IPS-20b (cell line): ENCODE results near the gene ZMAT5.
"Not testable (repeated sequence)": the region's sequence is repeated elsewhere in the genome, so short reads cannot be mapped to it uniquely, and the experiment has no call there.

Source experiments
- H3K27ac ChIP-seq: one replicate; pipeline ENCODE4 v1.5.1; 2013; ENCODE audit warnings: low read length
- H3K27me3 ChIP-seq: 2 replicates; pipeline ENCODE4 v1.6.1; 2013; ENCODE audit warnings: mild to moderate bottlenecking, low read length, inconsistent platforms; ENCODE audit not compliant: insufficient read depth
- H3K36me3 ChIP-seq: 2 replicates; pipeline ENCODE4 v1.6.1; 2013; ENCODE audit warnings: low read depth, mild to moderate bottlenecking, inconsistent platforms, low read length, moderate library complexity; ENCODE audit not compliant: insufficient read depth
- H3K4me1 ChIP-seq: 2 replicates; pipeline ENCODE4 v1.6.1; 2013; ENCODE audit warnings: mild to moderate bottlenecking, control low read depth, inconsistent platforms, low read length, moderate library complexity; ENCODE audit not compliant: insufficient read depth
- H3K4me3 ChIP-seq: 2 replicates; pipeline ENCODE4 v1.5.1; 2013; ENCODE audit warnings: mild to moderate bottlenecking, low read length, inconsistent platforms
- H3K9ac ChIP-seq: 2 replicates; pipeline ENCODE4 v1.6.1; 2013; ENCODE audit warnings: low read depth, mild to moderate bottlenecking, inconsistent platforms, low read length, moderate library complexity
- H3K9me3 ChIP-seq: 2 replicates; pipeline ENCODE4 v1.6.1; 2013; ENCODE audit warnings: mild to moderate bottlenecking, low read depth, low read length, inconsistent platforms; ENCODE audit not compliant: insufficient read depth

Gene ZMAT5

GRCh38 chr22:29765905-29766631, 739 bp downstream of the ZMAT5 start:
- H3K36me3 ChIP-seq, result peaks cover 16% of the 10 kb centered on the region
- H3K4me1 ChIP-seq, result peaks cover 5% of the 10 kb centered on the region; the same call in 1 of the 2 replicates
- H3K9ac ChIP-seq, result peak overlapping the region; percentile 94
- H3K27ac ChIP-seq, result peak overlapping the region; percentile 22
- peak overlapping the region; percentile 92 for H3K4me3 ChIP-seq
- no peaks in the 10 kb centered on the region for H3K9me3 ChIP-seq
- H3K27me3 ChIP-seq, result no peaks in the 10 kb centered on the region

GRCh38 chr22:29762263-29762662, 4.5 kb downstream of the ZMAT5 start:
- Histone ChIP-seq H3K9me3 (no peaks in the 10 kb centered on the region), H3K4me1 (no peaks in the 10 kb centered on the region), H3K4me3 (no peak overlapping the region), H3K27me3 (no peaks in the 10 kb centered on the region), H3K9ac (no peak overlapping the region), H3K27ac (no peak overlapping the region), H3K36me3 (no peaks in the 10 kb centered on the region)

DNA sequence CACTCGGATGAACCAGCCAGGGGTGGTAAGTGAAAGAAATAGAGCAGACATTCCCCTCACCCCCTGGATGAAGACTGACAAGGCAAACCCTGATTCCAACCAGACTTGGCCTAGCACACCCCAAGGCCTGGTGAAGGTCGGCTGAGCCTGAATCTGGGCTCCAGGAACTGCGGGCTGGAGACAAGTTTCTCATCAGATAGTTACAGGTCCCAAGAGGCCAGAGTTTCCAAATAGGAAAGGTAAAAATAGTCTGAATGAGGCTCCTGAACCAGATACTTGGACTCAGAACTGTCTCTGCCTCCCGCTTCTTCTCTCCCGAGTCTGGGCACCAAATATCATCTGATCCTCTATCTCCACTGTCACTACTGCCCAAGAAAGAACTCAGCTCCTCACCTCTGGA, 7.8 kb downstream of the ZMAT5 start:
- no peak overlapping the region for H3K4me3 ChIP-seq
- H3K4me1 ChIP-seq, result no peaks in the 10 kb centered on the region
- no peak overlapping the region for H3K9ac ChIP-seq
- no peaks in the 10 kb centered on the region for H3K9me3 ChIP-seq
- no peaks in the 10 kb centered on the region for H3K27me3 ChIP-seq
- H3K27ac ChIP-seq, result no peak overlapping the region
- H3K36me3 ChIP-seq, result no peaks in the 10 kb centered on the region

DNA sequence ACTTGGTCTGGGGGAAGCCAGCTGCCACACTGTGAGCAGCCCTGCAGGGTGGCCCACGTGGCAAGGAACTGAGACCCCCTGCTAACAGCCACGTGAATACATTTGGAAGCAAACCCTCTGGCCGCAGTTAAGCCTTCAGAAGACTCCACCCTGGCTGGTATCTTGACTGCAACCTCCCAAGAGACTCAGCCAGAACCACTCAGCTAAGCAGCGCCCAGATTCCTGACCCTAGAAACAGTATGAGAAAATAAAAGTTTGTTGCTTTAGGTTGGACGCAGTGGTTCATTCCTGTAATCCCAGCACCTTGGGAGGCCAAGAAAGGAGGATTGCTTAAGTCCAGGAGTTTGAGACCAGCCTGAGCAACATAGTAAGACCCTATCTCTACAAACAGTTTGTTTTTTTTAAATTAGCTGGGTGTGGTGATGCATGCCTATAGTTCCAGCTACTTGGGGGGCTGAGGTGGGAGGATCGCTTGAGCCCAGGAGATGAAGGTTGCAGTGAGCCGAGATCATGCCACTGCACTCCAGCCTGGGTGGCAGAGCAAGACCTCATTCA, 8.7 kb downstream of the ZMAT5 start:
- no peaks in the 10 kb centered on the region for H3K27me3 ChIP-seq
- no peak overlapping the region for H3K27ac ChIP-seq
- no peaks in the 10 kb centered on the region for H3K9me3 ChIP-seq
- no peaks in the 10 kb centered on the region for H3K4me1 ChIP-seq
- no peaks in the 10 kb centered on the region for H3K36me3 ChIP-seq
- no peak overlapping the region for H3K9ac ChIP-seq
- no peak overlapping the region for H3K4me3 ChIP-seq

- Histone ChIP-seq H3K27ac (no peak overlapping the region), H3K9ac (no peak overlapping the region), H3K4me1 (no peaks in the 10 kb centered on the region), H3K9me3 (no peaks in the 10 kb centered on the region), H3K4me3 (no peak overlapping the region), H3K27me3 (no peaks in the 10 kb centered on the region), H3K36me3 (no peaks in the 10 kb centered on the region)
These were observed 9.7 kb downstream of the ZMAT5 start for GRCh38 chr22:29757096-29757495.

DNA sequence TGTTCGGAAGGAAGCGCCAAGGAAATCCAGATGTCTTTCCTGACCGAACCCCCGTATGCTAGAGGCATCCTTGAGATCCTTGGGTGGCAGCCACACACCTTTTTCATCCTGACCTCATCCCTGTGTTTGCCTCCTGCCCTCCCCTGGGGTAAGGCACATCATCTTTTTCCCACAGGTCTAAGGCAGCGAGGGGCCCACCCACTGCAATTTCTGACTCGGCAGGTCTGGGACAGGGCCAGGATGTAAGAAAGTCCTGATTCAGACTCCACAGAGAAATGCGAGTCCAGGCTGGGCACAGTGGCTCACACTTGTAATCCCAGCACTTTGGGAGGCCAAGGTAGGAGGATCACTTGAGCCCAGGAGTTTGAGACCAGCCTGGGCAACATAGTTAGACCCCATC, 10.5 kb downstream of the ZMAT5 start:
- Histone ChIP-seq H3K9ac (no peak overlapping the region), H3K27ac (no peak overlapping the region), H3K36me3 (no peaks in the 10 kb centered on the region), H3K27me3 (no peaks in the 10 kb centered on the region), H3K9me3 (no peaks in the 10 kb centered on the region), H3K4me1 (no peaks in the 10 kb centered on the region), H3K4me3 (no peak overlapping the region)

DNA sequence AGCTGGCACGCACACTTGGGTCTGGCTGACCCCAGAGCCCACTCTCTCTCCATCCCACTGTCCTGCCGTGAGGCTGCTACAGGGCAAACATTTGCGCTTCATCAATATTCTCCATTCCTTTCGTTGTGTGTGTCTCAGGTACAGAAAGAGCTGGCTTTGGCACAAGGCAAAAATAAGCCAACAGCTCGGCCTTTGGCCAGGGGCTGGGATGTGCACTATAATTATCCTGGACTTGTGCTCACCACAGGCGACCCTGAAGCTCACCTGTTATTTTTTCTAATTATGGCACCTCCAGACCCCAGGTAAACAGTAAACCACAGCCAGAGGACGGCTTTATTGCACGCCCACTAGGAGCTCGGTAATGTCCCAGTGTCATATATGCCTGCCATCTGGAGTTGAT, 10.9 kb downstream of the ZMAT5 start:
- no peak overlapping the region for H3K4me3 ChIP-seq
- no peaks in the 10 kb centered on the region for H3K27me3 ChIP-seq
- H3K9me3 ChIP-seq, result no peaks in the 10 kb centered on the region
- H3K9ac ChIP-seq, result no peak overlapping the region
- H3K4me1 ChIP-seq, result no peaks in the 10 kb centered on the region
- no peaks in the 10 kb centered on the region for H3K36me3 ChIP-seq
- H3K27ac ChIP-seq, result no peak overlapping the region

- H3K27me3 ChIP-seq, H3K9ac ChIP-seq, H3K9me3 ChIP-seq, H3K4me1 ChIP-seq, H3K36me3 ChIP-seq, H3K4me3 ChIP-seq, H3K27ac ChIP-seq: not testable (repeated sequence)
These were observed 12.0 kb downstream of the ZMAT5 start for GRCh38 chr22:29754658-29755395.

GRCh38 chr22:29753808-29754657, 12.8 kb downstream of the ZMAT5 start:
- Histone ChIP-seq H3K9me3 (no peaks in the 10 kb centered on the region), H3K9ac (no peak overlapping the region), H3K4me3 (no peak overlapping the region), H3K4me1 (no peaks in the 10 kb centered on the region), H3K36me3 (no peaks in the 10 kb centered on the region), H3K27ac (no peak overlapping the region), H3K27me3 (no peaks in the 10 kb centered on the region)

- H3K27me3 ChIP-seq, result no peaks in the 10 kb centered on the region
- no peaks in the 10 kb centered on the region for H3K36me3 ChIP-seq
- no peak overlapping the region for H3K9ac ChIP-seq
- H3K4me3 ChIP-seq, result no peak overlapping the region
- no peaks in the 10 kb centered on the region for H3K9me3 ChIP-seq
- H3K4me1 ChIP-seq, result no peaks in the 10 kb centered on the region
- H3K27ac ChIP-seq, result no peak overlapping the region
These were observed 15.1 kb downstream of the ZMAT5 start for GRCh38 chr22:29751669-29752068.

GRCh38 chr22:29750559-29751538, 16.0 kb downstream of the ZMAT5 start:
- no peak overlapping the region for H3K9ac ChIP-seq
- H3K4me1 ChIP-seq, result no peaks in the 10 kb centered on the region
- H3K36me3 ChIP-seq, result no peaks in the 10 kb centered on the region
- no peaks in the 10 kb centered on the region for H3K9me3 ChIP-seq
- no peak overlapping the region for H3K27ac ChIP-seq
- H3K27me3 ChIP-seq, result no peaks in the 10 kb centered on the region
- no peak overlapping the region for H3K4me3 ChIP-seq
